GM12878 (cell line): ENCODE data around the gene CMTM3.

Experiments used
- RAD21 ChIP-seq: IDR thresholded peaks from 2 replicates; pipeline ENCODE4 v1.6.1; 2011; ENCODE audit warnings: mild to moderate bottlenecking, low read depth, low read length, moderate library complexity; ENCODE audit not compliant: insufficient read depth
- TBL1XR1 ChIP-seq: IDR thresholded peaks from 2 replicates; pipeline ENCODE4 v1.6.1; 2012; ENCODE audit warnings: low read depth, low read length, improper control_type of control experiment
- TCF12 ChIP-seq: IDR thresholded peaks from 2 replicates; pipeline ENCODE4 v1.6.1; 2011; ENCODE audit warnings: low read depth, mild to moderate bottlenecking, low read length
- ZZZ3 ChIP-seq: IDR thresholded peaks from 2 replicates; pipeline ENCODE4 v1.6.1; 2011; ENCODE audit warnings: low read depth; ENCODE audit not compliant: control insufficient read depth, insufficient read length
- TF ChIP-seq, protein P1 (sequence below): fragments of 150-350 bp; IDR thresholded peaks from 2 replicates; pipeline ENCODE4 v1.6.1; 2016; ENCODE audit warnings: low read depth, low read length
- TF ChIP-seq, protein P2 (sequence below): IDR thresholded peaks from 2 replicates; pipeline ENCODE4 v1.6.1; 2011; ENCODE audit warnings: borderline replicate concordance, low read depth, mild to moderate bottlenecking, moderate library complexity, mixed read lengths, low read length; ENCODE audit not compliant: insufficient read depth; ENCODE audit errors: extremely low read length

DNA sequence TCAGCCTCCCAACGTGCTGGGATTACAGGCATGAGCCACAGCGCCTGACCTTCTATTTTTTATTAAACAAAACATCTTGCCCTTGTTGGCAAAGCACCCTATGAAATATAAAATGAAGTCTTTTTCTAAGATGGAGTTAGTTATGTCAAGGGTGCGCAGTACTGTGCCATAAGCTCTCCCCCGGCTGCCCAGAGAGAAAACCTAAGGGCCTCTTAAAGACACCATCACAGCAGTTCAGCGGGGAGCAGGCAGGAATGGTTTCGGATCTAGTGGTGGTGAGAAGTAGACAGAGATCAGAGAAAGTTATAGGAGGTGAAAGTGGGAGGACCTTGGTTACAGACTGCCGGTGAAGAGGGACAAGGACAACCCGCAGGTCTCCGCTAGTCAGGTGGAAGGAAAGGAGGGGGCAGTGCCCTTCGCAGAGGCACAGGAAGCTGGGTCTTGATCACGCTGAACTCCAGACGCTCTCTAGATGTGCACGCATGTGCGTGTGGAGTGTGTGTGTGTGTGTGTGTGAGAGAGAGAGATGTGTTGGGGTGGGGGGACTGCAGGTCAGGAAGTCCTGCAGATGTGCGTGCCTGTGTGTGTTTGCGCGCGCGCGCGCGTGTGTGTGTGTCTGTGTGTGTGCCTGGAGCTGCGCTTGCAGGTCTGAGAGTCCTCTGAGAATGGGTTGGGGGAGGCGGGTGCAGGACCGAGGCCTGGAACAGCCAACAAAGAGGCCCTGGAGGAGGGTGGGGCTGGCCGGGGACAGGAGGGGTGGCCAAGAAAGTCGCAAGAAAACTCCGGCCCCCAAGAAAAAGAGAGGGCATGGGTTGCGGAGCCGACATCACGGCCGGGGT lies 748 bp upstream of the CMTM3 start:
- TF ChIP-seq TBL1XR1 = no peak
- TF ChIP-seq ZZZ3 = no peak
- TF ChIP-seq, protein P1, sequence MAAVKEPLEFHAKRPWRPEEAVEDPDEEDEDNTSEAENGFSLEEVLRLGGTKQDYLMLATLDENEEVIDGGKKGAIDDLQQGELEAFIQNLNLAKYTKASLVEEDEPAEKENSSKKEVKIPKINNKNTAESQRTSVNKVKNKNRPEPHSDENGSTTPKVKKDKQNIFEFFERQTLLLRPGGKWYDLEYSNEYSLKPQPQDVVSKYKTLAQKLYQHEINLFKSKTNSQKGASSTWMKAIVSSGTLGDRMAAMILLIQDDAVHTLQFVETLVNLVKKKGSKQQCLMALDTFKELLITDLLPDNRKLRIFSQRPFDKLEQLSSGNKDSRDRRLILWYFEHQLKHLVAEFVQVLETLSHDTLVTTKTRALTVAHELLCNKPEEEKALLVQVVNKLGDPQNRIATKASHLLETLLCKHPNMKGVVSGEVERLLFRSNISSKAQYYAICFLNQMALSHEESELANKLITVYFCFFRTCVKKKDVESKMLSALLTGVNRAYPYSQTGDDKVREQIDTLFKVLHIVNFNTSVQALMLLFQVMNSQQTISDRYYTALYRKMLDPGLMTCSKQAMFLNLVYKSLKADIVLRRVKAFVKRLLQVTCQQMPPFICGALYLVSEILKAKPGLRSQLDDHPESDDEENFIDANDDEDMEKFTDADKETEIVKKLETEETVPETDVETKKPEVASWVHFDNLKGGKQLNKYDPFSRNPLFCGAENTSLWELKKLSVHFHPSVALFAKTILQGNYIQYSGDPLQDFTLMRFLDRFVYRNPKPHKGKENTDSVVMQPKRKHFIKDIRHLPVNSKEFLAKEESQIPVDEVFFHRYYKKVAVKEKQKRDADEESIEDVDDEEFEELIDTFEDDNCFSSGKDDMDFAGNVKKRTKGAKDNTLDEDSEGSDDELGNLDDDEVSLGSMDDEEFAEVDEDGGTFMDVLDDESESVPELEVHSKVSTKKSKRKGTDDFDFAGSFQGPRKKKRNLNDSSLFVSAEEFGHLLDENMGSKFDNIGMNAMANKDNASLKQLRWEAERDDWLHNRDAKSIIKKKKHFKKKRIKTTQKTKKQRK = no peak
- TF ChIP-seq TCF12 = no peak
- TF ChIP-seq, protein P2, sequence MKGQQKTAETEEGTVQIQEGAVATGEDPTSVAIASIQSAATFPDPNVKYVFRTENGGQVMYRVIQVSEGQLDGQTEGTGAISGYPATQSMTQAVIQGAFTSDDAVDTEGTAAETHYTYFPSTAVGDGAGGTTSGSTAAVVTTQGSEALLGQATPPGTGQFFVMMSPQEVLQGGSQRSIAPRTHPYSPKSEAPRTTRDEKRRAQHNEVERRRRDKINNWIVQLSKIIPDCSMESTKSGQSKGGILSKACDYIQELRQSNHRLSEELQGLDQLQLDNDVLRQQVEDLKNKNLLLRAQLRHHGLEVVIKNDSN = no peak
- TF ChIP-seq RAD21 = no peak
